Cerebellar nuclear complex (tissue), 1 donor: ENCODE measurements around the gene AMDHD2.
A peak's percentile ranks its signal among the peaks of the same experiment; 100 is the strongest.

Source experiments
- DNase-seq, 2 experiments: peaks; one replicate each; lab custom pipeline; 2025; lab: John Stamatoyannopoulos, UW

Gene AMDHD2

GRCh38 chr16:2483939-2484897 is 36.0 kb upstream of the AMDHD2 start:
- DNase-seq: no peak

DNA sequence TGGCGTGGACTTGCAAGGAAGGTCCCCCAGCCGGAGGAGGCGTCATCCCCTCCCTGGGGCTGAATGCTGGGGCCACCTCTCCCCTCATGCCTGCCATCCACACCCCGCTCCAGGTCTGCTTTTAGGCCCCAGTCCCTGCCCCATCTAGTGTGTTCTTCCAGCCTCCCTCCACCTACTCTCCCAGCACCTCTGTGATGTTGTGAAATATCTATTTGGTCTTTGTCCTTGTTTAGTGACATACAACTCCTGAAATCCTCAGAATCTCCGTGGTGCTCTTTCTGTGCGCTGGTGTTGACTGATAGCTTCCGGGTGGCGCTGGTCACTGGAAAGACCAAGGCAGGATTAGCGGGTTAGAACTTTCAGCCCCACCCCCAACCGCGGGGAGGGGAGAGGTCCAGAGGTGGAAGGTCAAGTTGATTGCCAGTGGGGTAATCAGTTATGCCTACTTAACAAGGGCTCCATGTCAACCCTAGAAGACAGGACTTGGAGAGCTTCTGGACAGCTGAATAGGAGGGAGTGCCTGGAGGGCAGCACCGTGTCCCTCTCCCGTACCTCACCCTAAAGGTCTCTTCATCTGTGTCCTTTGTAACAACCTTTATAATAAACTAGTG is 35.2 kb upstream of the AMDHD2 start:
- no peak for DNase-seq

GRCh38 chr16:2485811-2486507 is 34.2 kb upstream of the AMDHD2 start:
- DNase-seq: no peak

GRCh38 chr16:2486645-2487516 is 33.3 kb upstream of the AMDHD2 start:
- DNase-seq: peak in 1 of 2 experiments; percentile 59

GRCh38 chr16:2487517-2487842 is 32.7 kb upstream of the AMDHD2 start:
- no peak for DNase-seq

DNA sequence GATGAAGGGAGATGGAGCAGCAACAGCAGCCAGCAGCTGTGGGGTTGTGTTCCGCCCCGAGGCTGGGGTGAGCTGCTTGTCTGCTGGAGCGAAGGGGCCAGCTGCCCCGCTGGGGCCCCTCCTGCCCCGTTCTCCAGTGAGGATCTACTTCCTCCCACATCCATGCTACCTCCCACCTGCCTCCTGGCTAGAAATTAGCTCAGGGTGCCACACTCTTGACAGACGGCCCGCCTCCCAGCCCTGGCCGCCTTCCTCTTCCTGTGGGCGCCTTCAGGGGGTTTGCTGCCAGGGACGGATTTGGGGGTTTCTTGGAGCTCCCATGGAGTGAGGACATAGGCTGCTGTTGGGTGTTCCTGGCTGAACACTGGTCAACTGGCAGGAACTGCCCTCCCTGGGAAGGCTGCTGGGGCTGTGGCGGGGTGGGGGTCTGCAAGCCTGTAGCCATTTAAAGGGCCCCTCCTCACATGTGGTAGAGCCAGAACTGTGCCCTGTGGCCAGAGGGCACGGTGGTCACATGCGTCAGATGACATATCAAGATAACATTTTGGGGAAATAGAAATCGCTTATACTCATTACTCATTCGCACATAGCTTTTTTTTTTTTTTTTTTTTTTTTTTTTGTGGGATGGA is 32.2 kb upstream of the AMDHD2 start:
- DNase-seq: no peak

GRCh38 chr16:2489581-2489980 is 30.6 kb upstream of the AMDHD2 start:
- no peak for DNase-seq

DNA sequence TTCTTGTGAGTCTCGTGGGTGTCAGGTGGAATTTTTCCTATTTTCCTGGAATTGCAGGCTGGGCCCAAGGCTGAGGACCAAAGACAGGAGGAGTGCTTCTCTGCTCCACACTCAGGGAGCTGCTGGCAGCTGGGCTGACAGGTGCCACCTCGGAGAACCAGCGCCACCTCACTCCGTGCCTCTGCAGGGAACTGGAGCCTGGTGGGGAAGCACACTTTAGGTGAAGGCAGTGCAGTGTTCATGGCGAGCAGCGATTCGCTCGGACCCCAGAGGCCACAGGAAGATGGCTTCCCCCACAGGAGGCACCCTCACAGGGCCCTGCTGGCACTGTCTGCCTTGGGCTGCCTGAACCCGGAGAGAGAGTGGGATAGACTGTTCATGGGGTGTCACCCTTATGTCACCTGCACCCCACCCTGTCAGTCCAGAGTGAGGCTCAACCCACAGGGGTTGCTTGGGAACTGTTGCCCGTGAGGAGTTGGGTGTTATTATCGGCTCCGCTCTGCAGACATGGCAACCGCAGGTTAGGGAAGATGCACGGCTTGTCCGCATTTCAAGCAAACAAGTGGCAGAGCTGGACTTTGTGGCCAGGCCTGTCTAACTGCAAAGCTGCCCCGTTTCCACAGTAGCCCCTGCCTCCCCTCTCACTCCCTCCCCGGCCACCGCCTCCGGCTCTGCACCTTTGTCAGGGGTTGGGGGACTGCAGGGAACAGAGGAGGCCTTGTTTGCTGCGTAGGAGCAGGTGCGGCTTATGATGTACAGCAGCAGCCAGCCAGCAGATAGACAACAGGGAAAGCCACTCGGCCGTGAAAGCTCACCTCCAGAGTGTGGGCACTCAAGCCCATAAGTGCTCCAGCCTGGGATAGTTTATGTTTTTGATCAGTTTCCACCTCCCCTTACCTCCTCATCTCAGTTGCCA is 29.7 kb upstream of the AMDHD2 start:
- DNase-seq: no peak

- DNase-seq: no peak
Observed at GRCh38 chr16:2492292-2492691, 27.9 kb upstream of the AMDHD2 start.

DNA sequence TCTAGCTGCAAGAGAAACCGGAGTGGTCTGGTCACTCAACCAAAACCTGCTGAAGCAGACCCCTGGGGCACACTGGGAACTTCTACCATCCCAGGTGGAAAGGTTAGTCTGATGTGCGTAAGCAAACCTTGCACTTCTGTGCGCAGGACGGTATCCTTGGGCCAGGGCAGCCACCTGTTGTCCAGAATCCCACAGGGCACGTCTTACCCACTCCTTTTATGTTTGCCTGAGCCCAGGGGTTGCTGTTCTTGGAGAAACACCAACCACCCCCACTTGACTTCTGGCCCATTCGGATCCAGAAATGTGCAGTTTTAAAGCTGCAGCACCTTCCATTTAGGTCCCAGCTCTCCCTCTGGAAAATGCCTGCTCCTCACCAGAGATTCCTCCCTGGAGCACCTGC is 26.6 kb upstream of the AMDHD2 start:
- no peak for DNase-seq

DNA sequence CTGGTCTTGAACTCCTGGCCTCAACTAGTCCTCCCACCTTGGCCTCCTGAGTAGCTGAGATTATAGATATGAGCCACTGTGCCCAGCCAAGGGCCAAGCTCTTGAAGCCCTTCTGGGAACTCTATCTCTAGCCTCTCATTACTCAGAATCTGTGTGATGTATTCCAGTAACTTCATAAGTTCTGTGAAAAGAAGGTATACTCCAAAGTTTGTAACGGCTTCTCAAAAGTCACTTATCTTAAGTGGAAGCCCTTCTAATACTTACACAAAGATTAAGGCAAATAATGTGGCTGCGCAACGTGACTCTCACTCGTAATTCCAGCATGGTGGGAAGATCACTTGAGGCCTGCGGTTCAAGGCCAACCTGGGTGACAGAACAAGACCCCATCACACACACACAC is 25.6 kb upstream of the AMDHD2 start:
- no peak for DNase-seq

- no peak for DNase-seq
Observed at GRCh38 chr16:2495041-2495440, 25.1 kb upstream of the AMDHD2 start.

DNA sequence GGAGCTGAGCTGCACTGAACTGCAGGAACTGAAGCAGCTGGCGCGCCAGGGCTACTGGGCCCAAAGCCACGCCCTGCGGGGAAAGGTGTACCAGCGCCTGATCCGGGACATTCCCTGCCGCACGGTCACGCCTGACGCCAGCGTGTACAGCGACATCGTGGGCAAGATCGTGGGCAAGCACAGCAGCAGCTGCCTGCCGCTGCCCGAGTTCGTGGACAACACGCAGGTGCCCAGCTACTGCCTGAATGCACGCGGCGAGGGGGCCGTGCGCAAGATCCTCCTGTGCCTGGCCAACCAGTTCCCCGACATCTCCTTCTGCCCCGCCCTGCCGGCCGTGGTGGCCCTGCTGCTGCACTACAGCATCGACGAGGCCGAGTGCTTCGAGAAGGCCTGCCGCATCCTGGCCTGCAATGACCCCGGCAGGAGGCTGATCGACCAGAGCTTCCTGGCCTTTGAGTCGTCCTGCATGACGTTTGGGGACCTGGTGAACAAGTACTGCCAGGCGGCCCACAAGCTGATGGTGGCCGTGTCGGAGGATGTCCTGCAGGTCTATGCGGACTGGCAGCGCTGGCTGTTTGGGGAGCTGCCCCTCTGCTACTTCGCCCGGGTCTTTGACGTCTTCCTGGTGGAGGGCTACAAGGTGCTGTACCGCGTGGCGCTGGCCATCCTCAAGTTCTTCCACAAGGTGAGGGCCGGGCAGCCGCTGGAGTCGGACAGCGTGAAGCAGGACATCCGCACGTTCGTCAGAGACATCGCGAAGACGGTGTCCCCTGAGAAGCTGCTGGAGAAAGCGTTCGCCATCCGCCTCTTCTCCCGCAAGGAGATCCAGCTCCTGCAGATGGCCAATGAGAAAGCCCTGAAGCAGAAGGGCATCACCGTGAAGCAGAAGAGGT is 23.7 kb upstream of the AMDHD2 start:
- DNase-seq: no peak

- no peak for DNase-seq
Observed at GRCh38 chr16:2497116-2497630, 23.0 kb upstream of the AMDHD2 start.

DNA sequence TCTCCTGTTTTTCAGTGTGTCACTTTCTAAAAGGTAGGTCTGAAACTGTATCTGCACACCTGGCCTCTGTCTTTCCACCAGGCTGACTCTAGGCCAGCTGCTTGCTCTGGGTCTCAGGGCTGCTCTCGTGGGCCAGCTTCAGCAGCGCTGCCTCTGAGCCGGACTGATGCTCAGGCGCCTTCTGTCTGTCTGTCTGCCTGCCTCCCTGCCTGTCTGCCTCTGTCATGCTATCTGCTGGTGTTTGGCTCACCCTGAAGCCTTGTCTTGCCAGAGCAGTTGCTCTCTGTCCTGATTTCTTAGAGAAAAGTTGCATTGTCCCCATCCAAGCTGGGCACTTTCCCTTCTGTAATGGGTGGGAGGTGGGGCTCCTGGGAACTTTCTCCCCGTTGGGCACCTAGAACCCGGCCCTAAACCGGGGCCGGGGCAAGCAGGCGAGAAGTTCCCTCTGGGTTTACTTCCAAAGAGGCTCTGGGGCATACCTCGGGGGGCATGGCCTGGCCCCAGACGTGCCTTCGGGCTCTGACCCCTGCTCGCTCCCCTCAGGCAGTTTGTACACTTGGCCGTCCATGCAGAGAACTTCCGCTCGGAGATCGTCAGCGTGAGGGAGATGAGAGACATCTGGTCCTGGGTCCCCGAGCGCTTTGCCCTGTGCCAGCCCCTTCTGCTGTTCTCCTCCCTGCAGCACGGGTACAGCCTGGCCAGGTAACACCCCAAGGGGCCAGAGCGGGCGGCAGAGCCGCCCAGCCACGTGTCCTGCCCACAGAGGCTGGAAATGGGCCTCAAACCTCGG is 22.3 kb upstream of the AMDHD2 start:
- DNase-seq: no peak

DNA sequence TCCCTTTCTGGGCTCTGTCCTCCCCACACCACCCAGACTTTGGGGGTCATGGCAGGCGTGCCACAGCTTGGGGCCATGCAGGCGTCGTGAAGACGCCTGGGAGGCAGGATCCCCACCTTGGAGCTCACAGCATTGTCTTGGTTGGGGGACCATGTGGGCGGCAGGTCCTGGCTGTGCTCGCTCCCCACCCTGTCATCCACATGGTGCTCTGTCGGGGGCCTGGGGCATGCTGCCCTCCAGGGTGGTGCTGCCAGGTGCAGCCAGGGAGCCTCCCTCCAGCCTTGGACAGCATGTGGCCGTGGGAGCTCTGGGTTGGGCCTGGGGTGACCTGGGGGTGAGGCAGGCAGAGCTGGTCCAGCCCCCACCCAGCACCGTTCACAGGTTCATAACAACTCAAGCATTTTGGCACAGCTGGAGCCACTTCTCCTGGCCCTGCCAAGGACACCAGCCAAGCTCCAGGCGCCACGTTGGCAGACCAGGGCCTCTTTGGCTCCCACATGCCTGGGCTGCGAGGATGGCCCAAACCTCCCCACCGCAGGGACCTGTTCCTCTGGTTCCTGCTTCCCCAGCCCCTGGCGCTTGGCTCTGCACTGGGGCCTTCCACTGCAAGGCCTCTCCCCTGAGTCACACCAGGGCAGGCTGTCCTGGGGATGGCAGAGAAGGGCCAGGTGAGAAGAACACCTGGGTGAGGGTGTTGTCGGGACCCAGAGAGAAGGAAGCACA is 21.5 kb upstream of the AMDHD2 start:
- no peak for DNase-seq

DNA sequence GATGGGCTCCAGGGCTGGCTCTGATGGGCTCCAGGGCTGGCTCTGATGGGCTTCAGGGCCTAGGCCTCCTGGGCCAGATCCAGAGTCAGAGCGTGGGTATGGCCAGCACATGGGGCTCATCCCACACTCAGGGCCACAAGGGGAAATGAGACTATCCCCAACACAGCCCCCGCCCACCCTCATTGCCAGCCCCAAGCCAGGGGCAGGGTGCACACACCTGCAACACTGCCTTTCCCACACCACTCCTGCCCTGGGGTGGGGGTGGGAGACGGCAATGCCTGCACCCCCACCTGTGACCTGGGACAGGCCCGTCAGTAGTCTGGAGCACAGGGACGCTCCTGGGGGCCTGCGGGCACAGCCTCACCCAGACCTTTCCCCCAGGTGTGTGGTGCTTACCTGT is 20.7 kb upstream of the AMDHD2 start:
- no peak for DNase-seq
